Naive thymus-derived CD8-positive, alpha-beta T cell (primary cell): Measurements from ENCODE around the gene BIRC7. TPM values are rescaled to one million over a fixed set of nuclear protein-coding genes. Genes with fewer than 3 reads are reported as not detected.

ENCODE experiments used
- ATAC-seq, 2 donors: fragments of 150-1000 bp; cut with Tn5 transposase in 1 of 2; sonication (Bioruptor Pico), chemical (Tn5 transposase) in 1 of 2; 1 replicate in 1 of 2; 2 replicates in 1 of 2; pipeline ENCODE4 v1.10.0; 2021; ENCODE audit warnings: mild to moderate bottlenecking in 2 of 2, moderate library complexity in 2 of 2
- POLR2A ChIA-PET: fragments of 350-600 bp; sonication (Branson Sonifier 250); formaldehyde crosslinking; loops from one replicate; lab custom pipeline; 2021; ENCODE audit warnings: antibody characterized with exemption; lab: Charles Lee
- DNase-seq, 10 donors: peaks; one replicate each; pipeline versions ENCODE4 v3.0.0 to v3.0.0-alpha.2; 2020 to 2022
- H3K27ac Mint-ChIP-seq, 10 donors: one replicate each; pipeline ENCODE4 v1.8.0; 2020 to 2022; ENCODE audit warnings: mild to moderate bottlenecking in 10 of 10, mixed read lengths in 10 of 10, moderate library complexity in 4 of 10, inconsistent platforms in 1 of 10
- H3K27me3 Mint-ChIP-seq, 5 donors: one replicate each; pipeline ENCODE4 v1.8.0; 2021 to 2022; ENCODE audit warnings: mixed read lengths in 5 of 5
- H3K36me3 Mint-ChIP-seq, 3 donors: one replicate each; pipeline ENCODE4 v1.8.0; 2020 to 2022; ENCODE audit warnings: mixed read lengths in 3 of 3, mild to moderate bottlenecking in 2 of 3, inconsistent platforms in 1 of 3
- H3K4me1 Mint-ChIP-seq, 4 donors: one replicate each; pipeline ENCODE4 v1.8.0; 2021 to 2022; ENCODE audit warnings: mixed read lengths in 4 of 4
- H3K4me3 Mint-ChIP-seq, 10 donors: one replicate each; pipeline ENCODE4 v1.8.0; 2020 to 2022; ENCODE audit warnings: mild to moderate bottlenecking in 10 of 10, mixed read lengths in 10 of 10, moderate library complexity in 6 of 10, inconsistent platforms in 1 of 10
- H3K9me3 Mint-ChIP-seq, 9 donors: one replicate each; pipeline ENCODE4 v1.8.0; 2020 to 2022; ENCODE audit warnings: mixed read lengths in 9 of 9, mild to moderate bottlenecking in 3 of 9, inconsistent platforms in 1 of 9, moderate library complexity in 1 of 9
- polyA plus RNA-seq, 3 donors: library from polyadenylated mRNA; unstranded; fragments of 300-500 nt; fragmentation: Illumina TruSeq; gene quantifications; one replicate each; pipeline ENCODE4 v1.2.3, GENCODE V29; 2021
- total RNA-seq, 8 experiments: library from RNA in 2 of 8; stranded (reverse) in 2 of 8; gene quantifications; one replicate each; pipeline ENCODE4 v1.2.3 and lab custom pipeline; 2021 to 2026

BIRC7 gene
- total and polyA plus RNA-seq, 5 experiments from 2014 or later, result 0.43 to 3.2 (median 1.6) TPM; not detected in 2

GRCh38 chr20:63194007-63194796, 41.5 kb upstream of the BIRC7 start:
- H3K27me3 Mint-ChIP-seq, result no peaks in the 10 kb centered on the region
- no peaks in the 10 kb centered on the region for H3K9me3 Mint-ChIP-seq
- H3K36me3 Mint-ChIP-seq, result peaks cover 0 to 47% (median 0%) of the 10 kb centered on the region in 3 donors
- ATAC-seq, result no peak
- POLR2A ChIA-PET, result interaction anchor here (1.2 kb wide), 1 partner anchor 17 kb away, joined by 3 read pairs; no protein-coding TSS in a partner anchor
- H3K4me3 Mint-ChIP-seq, result no peak overlapping the region
- DNase-seq, result no peak
- H3K27ac Mint-ChIP-seq, result peak overlapping the region in 1 of 10 donors; percentile 56
- H3K4me1 Mint-ChIP-seq, result peaks cover 12 to 27% (median 22%) of the 10 kb centered on the region in 4 donors

GRCh38 chr20:63194797-63195173, 40.9 kb upstream of the BIRC7 start:
- Mint-ChIP-seq H3K27me3 (no peaks in the 10 kb centered on the region), H3K4me1 (peaks cover 12 to 33% (median 27%) of the 10 kb centered on the region in 4 donors), H3K27ac (peak overlapping the region in 2 of 10 donors; percentile 12 to 79), H3K4me3 (no peak overlapping the region), H3K9me3 (no peaks in the 10 kb centered on the region), H3K36me3 (peaks cover 0 to 53% (median 0%) of the 10 kb centered on the region in 3 donors)
- ATAC-seq, result no peak
- DNase-seq, result no peak
- POLR2A ChIA-PET, result interaction anchor here (1.2 kb wide), 1 partner anchor 17 kb away, joined by 3 read pairs; no protein-coding TSS in a partner anchor

- Mint-ChIP-seq H3K4me1 (peaks cover 16 to 50% (median 35%) of the 10 kb centered on the region in 4 donors), H3K27ac (peak overlapping the region in 9 of 10 donors; percentile 14 to 79 (median 36)), H3K27me3 (no peaks in the 10 kb centered on the region), H3K9me3 (no peaks in the 10 kb centered on the region), H3K4me3 (no peak overlapping the region), H3K36me3 (peaks cover 0 to 74% (median 0%) of the 10 kb centered on the region in 3 donors)
- DNase-seq (no peak), ATAC-seq (no peak)
- POLR2A ChIA-PET, result no interaction called here
These were observed 38.8 kb upstream of the BIRC7 start for GRCh38 chr20:63196768-63197470.

- Mint-ChIP-seq H3K4me3 (peak overlapping the region in 1 of 10 donors; percentile 19), H3K9me3 (no peaks in the 10 kb centered on the region), H3K4me1 (peaks cover 16 to 56% (median 35%) of the 10 kb centered on the region in 4 donors), H3K36me3 (peaks cover 0 to 89% (median 0%) of the 10 kb centered on the region in 3 donors), H3K27me3 (no peaks in the 10 kb centered on the region), H3K27ac (peak overlapping the region in 5 of 10 donors; percentile 11 to 56 (median 34))
- POLR2A ChIA-PET, result no interaction called here
- ATAC-seq, result no peak
- no peak for DNase-seq
These were observed 37.1 kb upstream of the BIRC7 start for GRCh38 chr20:63198606-63199005.

GRCh38 chr20:63202021-63202420, 33.7 kb upstream of the BIRC7 start:
- Mint-ChIP-seq H3K4me1 (peaks cover 20 to 73% (median 36%) of the 10 kb centered on the region in 4 donors), H3K36me3 (peaks cover 0 to 97% (median 0%) of the 10 kb centered on the region in 3 donors), H3K9me3 (no peaks in the 10 kb centered on the region)

GRCh38 chr20:63202811-63203526, 32.7 kb upstream of the BIRC7 start:
- H3K27me3 Mint-ChIP-seq, result no peaks in the 10 kb centered on the region
- H3K9me3 Mint-ChIP-seq, result no peaks in the 10 kb centered on the region
- no peak overlapping the region for H3K27ac Mint-ChIP-seq
- peaks cover 22 to 69% (median 30%) of the 10 kb centered on the region in 4 donors for H3K4me1 Mint-ChIP-seq
- no peak overlapping the region for H3K4me3 Mint-ChIP-seq
- ATAC-seq, result no peak
- H3K36me3 Mint-ChIP-seq, result peaks cover 0 to 97% (median 3%) of the 10 kb centered on the region in 3 donors
- DNase-seq, result no peak
- POLR2A ChIA-PET, result interaction anchor here (2.2 kb wide), 1 partner anchor 11 kb away, joined by 4 read pairs; no protein-coding TSS in a partner anchor

More at GRCh38 chr20:63202021-63202420, 33.7 kb upstream of the BIRC7 start:
- Mint-ChIP-seq H3K27me3 (no peaks in the 10 kb centered on the region), H3K4me3 (no peak overlapping the region), H3K27ac (no peak overlapping the region)
- POLR2A ChIA-PET, result no interaction called here
- DNase-seq, result no peak
- no peak for ATAC-seq

- Mint-ChIP-seq H3K4me1 (peaks cover 19 to 66% (median 31%) of the 10 kb centered on the region in 4 donors), H3K27ac (peak overlapping the region in 1 of 10 donors; percentile 15), H3K27me3 (no peaks in the 10 kb centered on the region), H3K9me3 (no peaks in the 10 kb centered on the region), H3K4me3 (no peak overlapping the region), H3K36me3 (peaks cover 0 to 96% (median 4%) of the 10 kb centered on the region in 3 donors)
- ATAC-seq (no peak), DNase-seq (no peak)
- POLR2A ChIA-PET, result interaction anchor here (2.2 kb wide), 1 partner anchor 10 kb away, joined by 4 read pairs; no protein-coding TSS in a partner anchor
These were observed 31.3 kb upstream of the BIRC7 start for GRCh38 chr20:63204362-63204761.

GRCh38 chr20:63205896-63206295, 29.8 kb upstream of the BIRC7 start:
- H3K4me3 Mint-ChIP-seq, result no peak overlapping the region
- H3K27ac Mint-ChIP-seq, result peak overlapping the region in 2 of 10 donors; percentile 48 to 51
- H3K27me3 Mint-ChIP-seq, result no peaks in the 10 kb centered on the region
- POLR2A ChIA-PET, result no interaction called here
- peaks cover 0 to 97% (median 4%) of the 10 kb centered on the region in 3 donors for H3K36me3 Mint-ChIP-seq
- DNase-seq (no peak), ATAC-seq (no peak)
- H3K4me1 Mint-ChIP-seq, result peaks cover 24 to 67% (median 39%) of the 10 kb centered on the region in 4 donors
- no peaks in the 10 kb centered on the region for H3K9me3 Mint-ChIP-seq

- DNase-seq, result no peak
- no peaks in the 10 kb centered on the region for H3K9me3 Mint-ChIP-seq
- POLR2A ChIA-PET, result no interaction called here
- H3K4me3 Mint-ChIP-seq, result no peak overlapping the region
- no peak for ATAC-seq
- no peak overlapping the region for H3K27ac Mint-ChIP-seq
- H3K36me3 Mint-ChIP-seq, result peaks cover 0 to 97% (median 4%) of the 10 kb centered on the region in 3 donors
- no peaks in the 10 kb centered on the region for H3K27me3 Mint-ChIP-seq
- H3K4me1 Mint-ChIP-seq, result peaks cover 21 to 69% (median 40%) of the 10 kb centered on the region in 4 donors
These were observed 28.8 kb upstream of the BIRC7 start for GRCh38 chr20:63206878-63207277.

GRCh38 chr20:63208346-63208909, 27.3 kb upstream of the BIRC7 start:
- Mint-ChIP-seq H3K9me3 (no peaks in the 10 kb centered on the region), H3K27me3 (no peaks in the 10 kb centered on the region), H3K36me3 (peaks cover 0 to 98% (median 7%) of the 10 kb centered on the region in 3 donors), H3K27ac (peak overlapping the region in 3 of 10 donors; percentile 48 to 50 (median 48)), H3K4me3 (no peak overlapping the region), H3K4me1 (peaks cover 30 to 77% (median 53%) of the 10 kb centered on the region in 4 donors)
- POLR2A ChIA-PET, result no interaction called here
- DNase-seq, result no peak
- ATAC-seq, result no peak

GRCh38 chr20:63210011-63210605, 25.6 kb upstream of the BIRC7 start:
- no peaks in the 10 kb centered on the region for H3K27me3 Mint-ChIP-seq
- POLR2A ChIA-PET, result no interaction called here
- H3K36me3 Mint-ChIP-seq, result peaks cover 5 to 91% (median 9%) of the 10 kb centered on the region in 3 donors
- H3K27ac Mint-ChIP-seq, result peak overlapping the region in 3 of 10 donors; percentile 45 to 73 (median 62)
- no peak overlapping the region for H3K4me3 Mint-ChIP-seq
- peaks cover 41 to 85% (median 70%) of the 10 kb centered on the region in 4 donors for H3K4me1 Mint-ChIP-seq
- H3K9me3 Mint-ChIP-seq, result no peaks in the 10 kb centered on the region
- ATAC-seq, result no peak
- no peak for DNase-seq
